IMR-90 (cell line): ENCODE results near the gene SGK1. TPM values are rescaled to one million over a fixed set of nuclear protein-coding genes. Genes with fewer than 3 reads are reported as not detected.
A peak's percentile ranks its signal among the peaks of the same experiment; 100 is the strongest.

Experiments used
- ATAC-seq: fragments of 200-7000 bp; cut with Tn5 transposase; 2 replicates; pipeline ENCODE4 v1.9.1; 2020; ENCODE audit warnings: low read depth, mild to moderate bottlenecking, moderate library complexity
- BruUV-seq: library from RNA; stranded (reverse); fragments of 400-500 nt; replicated peaks from 2 replicates; lab custom pipeline; 2021; lab: Mats Ljungman, UMichigan
- CTCF ChIA-PET: fragments of 300-600 bp; formaldehyde crosslinking; extraction: SDS; loops from one replicate; lab custom pipeline; 2021; ENCODE audit warnings: antibody characterized with exemption; lab: Yijun Ruan, JAX
- POLR2A ChIA-PET: fragments of 300-600 bp; sonication (Branson Sonifier 250); formaldehyde crosslinking; loops from one replicate; lab custom pipeline; 2022; ENCODE audit warnings: antibody characterized with exemption; ENCODE audit not compliant: unreplicated experiment; lab: Charles Lee
- DNase-seq: peaks from one replicate; pipeline ENCODE4 v3.0.0; 2013
- H2AFZ ChIP-seq: replicated peaks from 2 replicates; pipeline ENCODE3; 2013; ENCODE audit warnings: low read length, mild to moderate bottlenecking; ENCODE audit not compliant: poor library complexity
- H2AK5ac ChIP-seq: 2 replicates; pipeline ENCODE4 v1.6.1; 2013; ENCODE audit warnings: low read depth, low read length, inconsistent platforms
- H2AK9ac ChIP-seq: replicated peaks from 2 replicates; pipeline ENCODE3; 2013; ENCODE audit warnings: mild to moderate bottlenecking, low read depth, low read length, moderate library complexity; ENCODE audit not compliant: poor library complexity
- H2BK120ac ChIP-seq: 2 replicates; pipeline ENCODE4 v1.6.1; 2013; ENCODE audit warnings: low read depth, low read length, inconsistent platforms
- H2BK15ac ChIP-seq: 3 replicates; pipeline ENCODE4 v1.6.1; 2013; ENCODE audit warnings: low read depth, low read length, inconsistent platforms
- H2BK20ac ChIP-seq: 2 replicates; pipeline ENCODE4 v1.6.1; 2013; ENCODE audit warnings: low read depth, mild to moderate bottlenecking, inconsistent platforms, low read length, moderate library complexity
- H2BK5ac ChIP-seq: 2 replicates; pipeline ENCODE4 v1.6.1; 2013; ENCODE audit warnings: mild to moderate bottlenecking, low read depth, low read length, inconsistent platforms; ENCODE audit not compliant: poor library complexity, severe bottlenecking
- H3K14ac ChIP-seq: replicated peaks from 2 replicates; pipeline ENCODE4 v1.6.1; 2013; ENCODE audit warnings: low read depth, low read length, inconsistent platforms
- H3K18ac ChIP-seq: 2 replicates; pipeline ENCODE4 v1.6.1; 2013; ENCODE audit warnings: low read depth, low read length, control low read depth
- H3K23ac ChIP-seq: 2 replicates; pipeline ENCODE4 v1.6.1; 2013; ENCODE audit warnings: low read depth, low read length, inconsistent platforms
- H3K27ac ChIP-seq: 2 replicates; pipeline ENCODE4 v1.5.1; 2013; ENCODE audit warnings: mild to moderate bottlenecking, control low read depth, low read length; ENCODE audit not compliant: insufficient read depth
- H3K27me3 ChIP-seq: 2 replicates; pipeline ENCODE4 v1.6.1; 2013; ENCODE audit warnings: low read length; ENCODE audit not compliant: control insufficient read depth, insufficient read depth
- H3K36me3 ChIP-seq: 2 replicates; pipeline ENCODE4 v1.6.1; 2013; ENCODE audit warnings: low read length, mixed read lengths; ENCODE audit not compliant: control insufficient read depth, insufficient read depth
- H3K4ac ChIP-seq: 2 replicates; pipeline ENCODE4 v1.6.1; 2013; ENCODE audit warnings: low read depth, low read length, inconsistent platforms
- H3K4me1 ChIP-seq: 2 replicates; pipeline ENCODE4 v1.6.1; 2013; ENCODE audit warnings: low read length, mixed read lengths; ENCODE audit not compliant: control insufficient read depth, insufficient read depth
- H3K4me2 ChIP-seq: 2 replicates; pipeline ENCODE4 v1.6.1; 2013; ENCODE audit warnings: low read depth, mild to moderate bottlenecking, control low read depth, low read length, moderate library complexity
- H3K4me3 ChIP-seq: 2 replicates; pipeline ENCODE4 v1.5.1; 2013; ENCODE audit warnings: low read depth, mild to moderate bottlenecking, control low read depth, low read length, moderate library complexity; ENCODE audit not compliant: insufficient read depth
- H3K56ac ChIP-seq: 2 replicates; pipeline ENCODE4 v1.6.1; 2013; ENCODE audit warnings: low read length, inconsistent platforms; ENCODE audit not compliant: insufficient read depth; ENCODE audit errors: extremely low read depth
- H3K79me1 ChIP-seq, 2 experiments: 2 replicates each; pipeline ENCODE4 v1.6.1; 2013; ENCODE audit warnings: low read length in 2 of 2, inconsistent platforms in 1 of 2, low read depth in 1 of 2
- H3K9ac ChIP-seq: 2 replicates; pipeline ENCODE4 v1.6.1; 2013; ENCODE audit warnings: low read depth, low read length, control low read depth
- H3K9me1 ChIP-seq: 2 replicates; pipeline ENCODE4 v1.6.1; 2013; ENCODE audit warnings: low read length, inconsistent platforms; ENCODE audit not compliant: insufficient read depth
- H3K9me3 ChIP-seq: 2 replicates; pipeline ENCODE4 v1.6.1; 2013; ENCODE audit warnings: low read length; ENCODE audit not compliant: control insufficient read depth, insufficient read depth
- H4K20me1 ChIP-seq: 2 replicates; pipeline ENCODE4 v1.6.1; 2013; ENCODE audit warnings: low read length, inconsistent platforms; ENCODE audit not compliant: insufficient read depth
- H4K5ac ChIP-seq: 2 replicates; pipeline ENCODE4 v1.6.1; 2013; ENCODE audit warnings: mild to moderate bottlenecking, low read depth, low read length, control low read depth
- H4K8ac ChIP-seq, 2 experiments: 2 replicates each; pipeline ENCODE4 v1.6.1; 2013; ENCODE audit warnings: low read depth in 2 of 2, low read length in 2 of 2, control low read depth in 1 of 2, inconsistent platforms in 1 of 2
- H4K91ac ChIP-seq: 2 replicates; pipeline ENCODE4 v1.6.1; 2013; ENCODE audit warnings: low read depth, low read length, inconsistent platforms; ENCODE audit not compliant: insufficient read depth
- CEBPB ChIP-seq: IDR thresholded peaks from 2 replicates; pipeline ENCODE4 v1.6.1; 2012; ENCODE audit warnings: low read depth, low read length, improper control_type of control experiment
- MAFK ChIP-seq: IDR thresholded peaks from 2 replicates; pipeline ENCODE4 v1.6.1; 2012; ENCODE audit warnings: low read depth, low read length, improper control_type of control experiment
- RAD21 ChIP-seq: IDR thresholded peaks from 2 replicates; pipeline ENCODE4 v1.6.1; 2012; ENCODE audit warnings: low read length, improper control_type of control experiment
- RCOR1 ChIP-seq: IDR thresholded peaks from 2 replicates; pipeline ENCODE4 v1.6.1; 2012; ENCODE audit warnings: mild to moderate bottlenecking, low read length, improper control_type of control experiment; ENCODE audit not compliant: insufficient replicate concordance
- RFX5 ChIP-seq: IDR thresholded peaks from 2 replicates; pipeline ENCODE4 v1.8.0; 2012; ENCODE audit warnings: low read depth, mild to moderate bottlenecking, low read length, moderate library complexity
- WGBS, 2 experiments: methylation state at CpG; one replicate each; pipeline versions ENCODE4 v1.1.5 to v1.1.7; 2013; ENCODE audit warnings: missing lambda C conversion rate in 2 of 2; ENCODE audit not compliant: insufficient read length in 1 of 2; ENCODE audit errors: extremely low coverage in 2 of 2; 5-methylcytosine and 5-hydroxymethylcytosine counted together
- dilution Hi-C: fragments of 300-500 bp; cut with HindIII; formaldehyde crosslinking; loops from one replicate; pipeline ENCODE4 v1.14.3; 2018; ENCODE audit warnings: low sequenced_read_pairs; ENCODE audit not compliant: unreplicated experiment
- in situ Hi-C: fragments of 300-500 bp; cut with MboI; formaldehyde crosslinking; loops from 3 replicates; pipeline ENCODE4 v1.14.3; 2019; ENCODE audit warnings: low sequenced_read_pairs, inconsistent platforms, mixed read lengths
- intact Hi-C: fragments of 100-400 bp; cut with micrococcal nuclease; formaldehyde crosslinking; loops from 2 replicates; pipeline ENCODE4 v1.10.0; 2022
- polyA plus RNA-seq, 3 experiments: library from polyadenylated mRNA; depleted of rRNA; stranded (reverse); fragments of >200 nt; gene quantifications; 2 replicates each; pipeline ENCODE4 v1.2.3, GENCODE V29; 2012; ENCODE audit warnings: low replicate concordance in 1 of 3
- total RNA-seq: library from RNA; depleted of rRNA; stranded (reverse); fragments of >200 nt; gene quantifications from 2 replicates; pipeline ENCODE4 v1.2.3, GENCODE V29; 2012

SGK1 gene
- total and polyA plus RNA-seq, 2 of the 4 experiments (the other 2 are of a cell fraction) = 121 to 255 TPM

- CTCF ChIA-PET = interaction anchor here (1.0 kb wide), 1 partner anchor 8 kb away, joined by 3 read pairs; no protein-coding TSS in a partner anchor
Measured at GRCh38 chr6:134299236-134299635, 18.7 kb downstream of the SGK1 start.

More at GRCh38 chr6:134299236-134299635, 18.7 kb downstream of the SGK1 start:
- H3K23ac ChIP-seq = no peak overlapping the region
- POLR2A ChIA-PET = no interaction called here
- dilution Hi-C loops = no loop called here
- peak overlapping the region; percentile 48; the same call in 1 of the 2 replicates for H3K14ac ChIP-seq
- H3K56ac ChIP-seq = no peak overlapping the region
- no peaks in the 10 kb centered on the region for H3K9me3 ChIP-seq
- H3K79me1 ChIP-seq = no peaks in the 10 kb centered on the region
- in situ Hi-C loops = no loop called here
- peaks cover 3% of the 10 kb centered on the region for H3K9me1 ChIP-seq
- no CpG with 5 or more reads among the region's 3 CpGs for WGBS, 2 experiments
- no peak overlapping the region for H4K5ac ChIP-seq
- no peaks in the 10 kb centered on the region for H4K20me1 ChIP-seq
- H3K27me3 ChIP-seq = no peaks in the 10 kb centered on the region
- DNase-seq (peak; percentile 84), ATAC-seq (peak; percentile 6)
- H4K91ac ChIP-seq = no peak overlapping the region
- H2BK15ac ChIP-seq = peak overlapping the region; percentile 55; the same call in 2 of the 3 replicates
- H3K36me3 ChIP-seq = no peaks in the 10 kb centered on the region
- 0 out of 2 replicates have a peak overlapping the region, but pooled peaks have one; percentile 3 for H3K18ac ChIP-seq
- no peak overlapping the region for H3K4me3 ChIP-seq
- 0 out of 2 replicates have a peak, but pooled peaks have one; percentile 3 for TF ChIP-seq RAD21
- TF ChIP-seq RFX5 = no peak
- peak; percentile 41; the same call in 1 of the 2 replicates for TF ChIP-seq MAFK
- no peak for TF ChIP-seq RCOR1
- peak; percentile 49; the same call in 1 of the 2 replicates for TF ChIP-seq CEBPB
- no TSS peak for BruUV-seq
- peak overlapping the region; percentile 56 for H2AK5ac ChIP-seq
- 0 out of 2 replicates have a peak overlapping the region, but pooled peaks have one; percentile 44 for H2BK20ac ChIP-seq
- H3K4me1 ChIP-seq = peaks cover 14% of the 10 kb centered on the region
- peak overlapping the region; percentile 44; the same call in 1 of the 2 replicates for H2BK120ac ChIP-seq
- H2AFZ ChIP-seq = no peak overlapping the region
- H3K4me2 ChIP-seq = no peak overlapping the region
- no peak overlapping the region for H3K9ac ChIP-seq
- H2BK5ac ChIP-seq = peak overlapping the region; percentile 9
- H3K27ac ChIP-seq = peak overlapping the region; percentile 23; the same call in 1 of the 2 replicates
- intact Hi-C loops = loop anchor here (5.0 kb wide), 1 partner anchor 523 kb away; no protein-coding TSS in a partner anchor
- no peak overlapping the region; the same call in 1 of the 2 replicates for H3K4ac ChIP-seq
- peak overlapping the region in 1 of 2 experiments; percentile 41; a peak in 1 of 4 replicates for H4K8ac ChIP-seq
- H2AK9ac ChIP-seq = no peak overlapping the region
